ENCODE measurements around the gene LRRTM4. TPM values are rescaled to one million over a fixed set of nuclear protein-coding genes. Genes with fewer than 3 reads are reported as not detected.

Gene LRRTM4
- total RNA-seq, 1 experiment from 2014 or later = 9.4 TPM

DNA sequence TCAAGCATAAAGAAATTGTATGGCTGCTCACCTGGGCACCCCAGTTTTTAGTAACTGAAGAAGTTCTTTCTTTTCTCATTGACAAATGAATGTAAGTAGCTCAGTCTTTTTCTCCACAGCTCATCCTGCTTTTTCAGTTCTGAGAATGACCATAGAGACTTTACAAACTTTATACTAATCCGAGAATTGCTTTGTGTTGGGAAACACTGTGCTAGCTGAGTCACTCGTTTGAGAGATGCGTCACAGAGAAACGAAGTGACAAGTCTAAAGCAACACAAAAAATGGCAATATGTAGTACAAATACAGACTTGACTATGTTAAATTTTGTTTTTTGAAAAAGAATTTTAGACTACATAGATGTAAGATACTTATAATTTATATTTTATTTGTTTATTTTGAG is 9.0 kb downstream of the LRRTM4 start:
- Mint-ChIP-seq H3K27ac (peak overlapping the region; percentile 38; the same call in 1 of the 2 replicates), H3K27me3 (ENCODE audit: low read depth) (no peaks in the 10 kb centered on the region), H3K9me3 (no peaks in the 10 kb centered on the region), H3K36me3 (peaks cover 2% of the 10 kb centered on the region; the same call in 1 of the 2 replicates), H3K4me3 (no peak overlapping the region), H3K4me1 (peaks cover 43% of the 10 kb centered on the region)
- ATAC-seq (no peak), DNase-seq (ENCODE audit: low spot score) (no peak)
- ChIA-PET POLR2A (no interaction called here), CTCF (interaction anchor here (1.9 kb wide), 1 partner anchor 8 kb away, joined by 7 read pairs; the partner anchor contains the start of gene LRRTM4)
- TF ChIP-seq NR3C1 (CRISPR knock-in tag; conservative IDR thresholded peaks at IDR 0.05; ENCODE audit: low read depth) = no peak
- no peak for TF ChIP-seq ESRRA (CRISPR knock-in tag; IDR thresholded peaks at IDR 0.05; ENCODE audit: borderline replicate concordance)
- TF ChIP-seq CREM (CRISPR knock-in tag; IDR thresholded peaks at IDR 0.05) = no peak
- TF ChIP-seq, protein P1, sequence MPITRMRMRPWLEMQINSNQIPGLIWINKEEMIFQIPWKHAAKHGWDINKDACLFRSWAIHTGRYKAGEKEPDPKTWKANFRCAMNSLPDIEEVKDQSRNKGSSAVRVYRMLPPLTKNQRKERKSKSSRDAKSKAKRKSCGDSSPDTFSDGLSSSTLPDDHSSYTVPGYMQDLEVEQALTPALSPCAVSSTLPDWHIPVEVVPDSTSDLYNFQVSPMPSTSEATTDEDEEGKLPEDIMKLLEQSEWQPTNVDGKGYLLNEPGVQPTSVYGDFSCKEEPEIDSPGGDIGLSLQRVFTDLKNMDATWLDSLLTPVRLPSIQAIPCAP (CRISPR knock-in tag; IDR thresholded peaks at IDR 0.05) = no peak
- TF ChIP-seq GTF2I (CRISPR knock-in tag; conservative IDR thresholded peaks at IDR 0.05) = no peak
- no peak for TF ChIP-seq ZBTB21 (CRISPR knock-in tag; IDR thresholded peaks at IDR 0.05; ENCODE audit: borderline replicate concordance)
- TF ChIP-seq IRF2 (CRISPR knock-in tag; IDR thresholded peaks at IDR 0.05; ENCODE audit: borderline replicate concordance, low read depth) = no peak

DNA sequence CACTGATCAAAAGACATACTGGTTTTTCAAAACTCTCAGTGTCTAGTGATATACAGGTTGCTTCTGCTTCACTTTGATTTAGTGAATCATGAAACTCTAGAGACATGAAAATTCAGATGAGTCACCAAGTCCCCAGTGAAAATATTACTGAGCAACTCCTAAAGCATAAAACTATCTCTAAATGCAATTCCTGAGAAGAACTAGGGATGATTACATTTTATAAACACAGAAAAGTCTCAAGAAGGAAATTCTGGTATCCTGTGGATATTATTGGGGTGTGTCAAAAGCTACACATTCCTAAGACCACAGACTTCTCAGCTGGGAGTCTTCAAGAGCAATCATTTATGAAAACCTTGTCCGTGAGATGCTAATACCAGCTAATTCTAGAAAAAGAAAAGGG is 9.7 kb downstream of the LRRTM4 start:
- Mint-ChIP-seq H3K27me3 (ENCODE audit: low read depth) (no peaks in the 10 kb centered on the region), H3K27ac (no peak overlapping the region), H3K4me3 (no peak overlapping the region), H3K36me3 (no peaks in the 10 kb centered on the region), H3K4me1 (peaks cover 43% of the 10 kb centered on the region), H3K9me3 (no peaks in the 10 kb centered on the region)
- ChIA-PET POLR2A (no interaction called here), CTCF (interaction anchor here (1.1 to 1.9 kb wide), 2 partner anchors 9 to 78 kb away, joined by 4 to 7 read pairs; partner anchors contain the start of gene LRRTM4)
- ATAC-seq = no peak
- TF ChIP-seq, protein P2, sequence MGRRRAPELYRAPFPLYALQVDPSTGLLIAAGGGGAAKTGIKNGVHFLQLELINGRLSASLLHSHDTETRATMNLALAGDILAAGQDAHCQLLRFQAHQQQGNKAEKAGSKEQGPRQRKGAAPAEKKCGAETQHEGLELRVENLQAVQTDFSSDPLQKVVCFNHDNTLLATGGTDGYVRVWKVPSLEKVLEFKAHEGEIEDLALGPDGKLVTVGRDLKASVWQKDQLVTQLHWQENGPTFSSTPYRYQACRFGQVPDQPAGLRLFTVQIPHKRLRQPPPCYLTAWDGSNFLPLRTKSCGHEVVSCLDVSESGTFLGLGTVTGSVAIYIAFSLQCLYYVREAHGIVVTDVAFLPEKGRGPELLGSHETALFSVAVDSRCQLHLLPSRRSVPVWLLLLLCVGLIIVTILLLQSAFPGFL (CRISPR knock-in tag; IDR thresholded peaks at IDR 0.05; ENCODE audit: borderline replicate concordance) = no peak
- no peak for DNase-seq (ENCODE audit: low spot score)

DNA sequence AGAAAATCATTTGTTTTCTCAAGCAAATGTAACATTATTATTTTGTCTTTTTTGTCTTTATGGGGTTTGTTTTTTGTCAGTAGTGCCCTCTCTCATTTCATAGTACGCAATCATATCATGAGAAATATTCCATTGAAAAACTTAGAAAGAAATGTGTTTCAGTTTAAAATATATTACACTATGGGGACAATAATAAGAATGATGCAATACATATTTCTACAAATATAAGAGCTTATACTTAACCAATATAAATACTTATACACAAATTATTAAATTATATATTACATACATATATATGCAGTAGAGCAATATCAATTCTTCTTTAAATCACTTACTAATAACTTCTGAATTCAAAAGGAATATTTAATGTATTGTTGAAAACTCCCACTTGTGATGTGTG is 13.7 kb downstream of the LRRTM4 start:
- no peaks in the 10 kb centered on the region for H3K36me3 Mint-ChIP-seq
- no peaks in the 10 kb centered on the region for H3K27me3 Mint-ChIP-seq (ENCODE audit: low read depth)
- H3K9me3 Mint-ChIP-seq = no peaks in the 10 kb centered on the region
- H3K27ac Mint-ChIP-seq = no peak overlapping the region
- H3K4me1 Mint-ChIP-seq = peaks cover 31% of the 10 kb centered on the region
- POLR2A ChIA-PET = no interaction called here
- H3K4me3 Mint-ChIP-seq = no peak overlapping the region
- TF ChIP-seq SMAD3 (CRISPR knock-in tag; IDR thresholded peaks at IDR 0.05; ENCODE audit: borderline replicate concordance) = no peak
- no peak for TF ChIP-seq FOXP1 (CRISPR knock-in tag; IDR thresholded peaks at IDR 0.05; ENCODE audit: borderline replicate concordance)
- TF ChIP-seq FOXK1 (CRISPR knock-in tag; IDR thresholded peaks at IDR 0.05) = no peak
- TF ChIP-seq ZBTB21 (CRISPR knock-in tag; IDR thresholded peaks at IDR 0.05; ENCODE audit: borderline replicate concordance) = no peak
- TF ChIP-seq TP53 (CRISPR knock-in tag; IDR thresholded peaks at IDR 0.05) = no peak
- TF ChIP-seq, protein P3, sequence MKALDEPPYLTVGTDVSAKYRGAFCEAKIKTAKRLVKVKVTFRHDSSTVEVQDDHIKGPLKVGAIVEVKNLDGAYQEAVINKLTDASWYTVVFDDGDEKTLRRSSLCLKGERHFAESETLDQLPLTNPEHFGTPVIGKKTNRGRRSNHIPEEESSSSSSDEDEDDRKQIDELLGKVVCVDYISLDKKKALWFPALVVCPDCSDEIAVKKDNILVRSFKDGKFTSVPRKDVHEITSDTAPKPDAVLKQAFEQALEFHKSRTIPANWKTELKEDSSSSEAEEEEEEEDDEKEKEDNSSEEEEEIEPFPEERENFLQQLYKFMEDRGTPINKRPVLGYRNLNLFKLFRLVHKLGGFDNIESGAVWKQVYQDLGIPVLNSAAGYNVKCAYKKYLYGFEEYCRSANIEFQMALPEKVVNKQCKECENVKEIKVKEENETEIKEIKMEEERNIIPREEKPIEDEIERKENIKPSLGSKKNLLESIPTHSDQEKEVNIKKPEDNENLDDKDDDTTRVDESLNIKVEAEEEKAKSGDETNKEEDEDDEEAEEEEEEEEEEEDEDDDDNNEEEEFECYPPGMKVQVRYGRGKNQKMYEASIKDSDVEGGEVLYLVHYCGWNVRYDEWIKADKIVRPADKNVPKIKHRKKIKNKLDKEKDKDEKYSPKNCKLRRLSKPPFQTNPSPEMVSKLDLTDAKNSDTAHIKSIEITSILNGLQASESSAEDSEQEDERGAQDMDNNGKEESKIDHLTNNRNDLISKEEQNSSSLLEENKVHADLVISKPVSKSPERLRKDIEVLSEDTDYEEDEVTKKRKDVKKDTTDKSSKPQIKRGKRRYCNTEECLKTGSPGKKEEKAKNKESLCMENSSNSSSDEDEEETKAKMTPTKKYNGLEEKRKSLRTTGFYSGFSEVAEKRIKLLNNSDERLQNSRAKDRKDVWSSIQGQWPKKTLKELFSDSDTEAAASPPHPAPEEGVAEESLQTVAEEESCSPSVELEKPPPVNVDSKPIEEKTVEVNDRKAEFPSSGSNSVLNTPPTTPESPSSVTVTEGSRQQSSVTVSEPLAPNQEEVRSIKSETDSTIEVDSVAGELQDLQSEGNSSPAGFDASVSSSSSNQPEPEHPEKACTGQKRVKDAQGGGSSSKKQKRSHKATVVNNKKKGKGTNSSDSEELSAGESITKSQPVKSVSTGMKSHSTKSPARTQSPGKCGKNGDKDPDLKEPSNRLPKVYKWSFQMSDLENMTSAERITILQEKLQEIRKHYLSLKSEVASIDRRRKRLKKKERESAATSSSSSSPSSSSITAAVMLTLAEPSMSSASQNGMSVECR (CRISPR knock-in tag; IDR thresholded peaks at IDR 0.05; ENCODE audit: borderline replicate concordance) = no peak
- no peak for TF ChIP-seq SMAD4 (CRISPR knock-in tag; IDR thresholded peaks at IDR 0.05)
- TF ChIP-seq NFE2L1 (CRISPR knock-in tag; IDR thresholded peaks at IDR 0.05) = no peak
- TF ChIP-seq, protein P4, sequence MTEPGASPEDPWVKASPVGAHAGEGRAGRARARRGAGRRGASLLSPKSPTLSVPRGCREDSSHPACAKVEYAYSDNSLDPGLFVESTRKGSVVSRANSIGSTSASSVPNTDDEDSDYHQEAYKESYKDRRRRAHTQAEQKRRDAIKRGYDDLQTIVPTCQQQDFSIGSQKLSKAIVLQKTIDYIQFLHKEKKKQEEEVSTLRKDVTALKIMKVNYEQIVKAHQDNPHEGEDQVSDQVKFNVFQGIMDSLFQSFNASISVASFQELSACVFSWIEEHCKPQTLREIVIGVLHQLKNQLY (CRISPR knock-in tag; IDR thresholded peaks at IDR 0.05) = no peak
- TF ChIP-seq, protein P5, sequence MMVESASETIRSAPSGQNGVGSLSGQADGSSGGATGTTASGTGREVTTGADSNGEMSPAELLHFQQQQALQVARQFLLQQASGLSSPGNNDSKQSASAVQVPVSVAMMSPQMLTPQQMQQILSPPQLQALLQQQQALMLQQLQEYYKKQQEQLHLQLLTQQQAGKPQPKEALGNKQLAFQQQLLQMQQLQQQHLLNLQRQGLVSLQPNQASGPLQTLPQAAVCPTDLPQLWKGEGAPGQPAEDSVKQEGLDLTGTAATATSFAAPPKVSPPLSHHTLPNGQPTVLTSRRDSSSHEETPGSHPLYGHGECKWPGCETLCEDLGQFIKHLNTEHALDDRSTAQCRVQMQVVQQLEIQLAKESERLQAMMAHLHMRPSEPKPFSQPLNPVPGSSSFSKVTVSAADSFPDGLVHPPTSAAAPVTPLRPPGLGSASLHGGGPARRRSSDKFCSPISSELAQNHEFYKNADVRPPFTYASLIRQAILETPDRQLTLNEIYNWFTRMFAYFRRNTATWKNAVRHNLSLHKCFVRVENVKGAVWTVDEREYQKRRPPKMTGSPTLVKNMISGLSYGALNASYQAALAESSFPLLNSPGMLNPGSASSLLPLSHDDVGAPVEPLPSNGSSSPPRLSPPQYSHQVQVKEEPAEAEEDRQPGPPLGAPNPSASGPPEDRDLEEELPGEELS (CRISPR knock-in tag; IDR thresholded peaks at IDR 0.05) = no peak
- TF ChIP-seq SOX15 (CRISPR knock-in tag; IDR thresholded peaks at IDR 0.05) = no peak
- TF ChIP-seq, protein P6, sequence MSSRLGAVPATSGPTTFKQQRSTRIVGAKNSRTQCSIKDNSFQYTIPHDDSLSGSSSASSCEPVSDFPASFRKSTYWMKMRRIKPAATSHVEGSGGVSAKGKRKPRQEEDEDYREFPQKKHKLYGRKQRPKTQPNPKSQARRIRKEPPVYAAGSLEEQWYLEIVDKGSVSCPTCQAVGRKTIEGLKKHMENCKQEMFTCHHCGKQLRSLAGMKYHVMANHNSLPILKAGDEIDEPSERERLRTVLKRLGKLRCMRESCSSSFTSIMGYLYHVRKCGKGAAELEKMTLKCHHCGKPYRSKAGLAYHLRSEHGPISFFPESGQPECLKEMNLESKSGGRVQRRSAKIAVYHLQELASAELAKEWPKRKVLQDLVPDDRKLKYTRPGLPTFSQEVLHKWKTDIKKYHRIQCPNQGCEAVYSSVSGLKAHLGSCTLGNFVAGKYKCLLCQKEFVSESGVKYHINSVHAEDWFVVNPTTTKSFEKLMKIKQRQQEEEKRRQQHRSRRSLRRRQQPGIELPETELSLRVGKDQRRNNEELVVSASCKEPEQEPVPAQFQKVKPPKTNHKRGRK (CRISPR knock-in tag; IDR thresholded peaks at IDR 0.05; ENCODE audit: borderline replicate concordance) = no peak
- DNase-seq (ENCODE audit: low spot score) (no peak), ATAC-seq (no peak)
- CTCF ChIA-PET = no interaction called here

All from WTC11 (cell line).